Measurements from ENCODE around the gene RPS24.
A peak's percentile ranks its signal among the peaks of the same experiment; 100 is the strongest.
"Not testable (repeated sequence)": the region's sequence is repeated elsewhere in the genome, so short reads cannot be mapped to it uniquely, and the experiment has no call there.

The RPS24 gene

GRCh38 chr10:78033637-78034470 lies at the start of gene RPS24:
RPS24 (plus strand) TSS chr10:78033863; CDS start chr10:78033902, 39 bp downstream.
- peak; percentile 87 to 89 for DNase-seq (ENCODE audit: low read depth in 2 of 2)

DNA sequence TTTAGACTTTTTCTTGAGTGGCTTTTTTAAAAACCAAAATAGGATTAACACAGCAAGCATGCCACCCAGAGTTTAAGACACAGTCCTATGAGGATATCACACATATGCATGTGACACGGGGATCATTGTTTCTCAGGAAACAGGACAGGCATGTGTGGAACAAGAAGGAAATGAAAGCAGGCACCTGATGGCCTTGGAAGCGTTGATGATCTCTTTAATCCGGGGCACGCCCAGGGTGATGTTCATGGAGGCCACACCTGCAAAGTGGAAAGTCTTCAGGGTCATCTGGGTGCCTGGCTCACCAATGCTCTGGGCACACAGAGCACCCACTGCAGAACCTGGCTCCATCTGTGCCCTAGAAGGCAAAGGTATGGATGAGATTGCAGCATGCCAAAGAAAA lies 48.7 kb upstream of the RPS24 start:
- no peak for DNase-seq (ENCODE audit: low read depth in 2 of 2)

DNA sequence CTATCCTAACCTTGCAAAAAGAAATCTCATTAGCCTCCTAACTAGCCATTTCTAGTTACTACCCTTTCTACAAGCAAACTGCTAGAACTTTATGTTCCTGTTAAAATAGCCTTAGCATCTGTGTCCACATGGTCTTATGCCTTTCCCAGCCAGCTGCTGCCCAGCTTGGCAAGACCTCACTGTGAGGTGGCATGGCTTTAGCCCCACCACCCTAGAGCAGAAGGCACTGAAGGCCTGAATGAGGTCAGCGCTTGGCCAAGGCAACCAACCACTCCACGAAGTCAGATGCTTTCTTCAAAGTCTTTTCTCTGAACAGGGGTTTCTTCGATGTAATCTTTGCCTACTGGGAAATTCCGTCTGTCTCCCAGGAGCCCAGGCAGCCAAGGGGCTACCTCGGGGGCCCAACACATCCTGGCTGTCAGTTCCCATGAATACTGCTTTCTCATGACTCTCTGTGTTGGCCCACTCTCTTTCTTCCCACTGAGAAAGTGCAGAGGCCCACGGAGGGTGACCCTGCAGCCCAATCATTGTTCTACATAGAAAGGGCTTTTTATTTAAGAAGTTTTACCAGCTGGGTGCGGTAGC lies 45.9 kb upstream of the RPS24 start:
- DNase-seq (ENCODE audit: low read depth in 2 of 2): no peak

DNA sequence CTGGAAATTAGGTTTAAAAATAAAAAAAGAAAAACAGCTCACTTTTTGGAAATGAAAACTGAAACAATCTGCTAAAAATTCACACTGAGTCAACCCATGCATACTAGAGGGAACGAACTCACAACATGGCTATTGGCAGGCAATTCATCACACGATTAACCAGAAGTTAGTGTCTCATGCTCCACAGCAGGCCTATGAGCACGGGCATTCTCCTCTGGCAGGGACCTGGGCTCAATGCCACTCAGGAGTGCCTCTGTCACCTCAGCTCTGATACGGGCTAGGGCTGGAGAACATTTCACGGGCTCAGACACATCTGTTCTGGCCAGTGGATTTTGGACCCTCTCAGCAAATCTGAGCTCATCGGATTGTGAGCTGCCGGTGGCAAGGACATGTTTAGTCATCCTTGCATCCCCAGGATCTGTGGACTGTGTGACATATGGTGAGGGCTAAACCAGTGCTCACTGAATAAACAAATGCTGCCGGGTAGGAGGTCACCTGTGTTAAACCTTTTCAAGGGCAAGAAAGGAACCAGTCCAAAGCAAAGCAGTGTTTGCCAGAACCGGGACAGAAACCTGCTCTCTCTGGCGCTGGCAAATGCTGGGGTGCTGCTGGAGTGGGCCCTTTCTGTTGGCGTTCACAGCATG lies 44.5 kb upstream of the RPS24 start:
- no peak for DNase-seq (ENCODE audit: low read depth in 2 of 2)

GRCh38 chr10:77993620-77994019 lies 40.0 kb upstream of the RPS24 start:
- DNase-seq (ENCODE audit: low read depth in 2 of 2): no peak

DNA sequence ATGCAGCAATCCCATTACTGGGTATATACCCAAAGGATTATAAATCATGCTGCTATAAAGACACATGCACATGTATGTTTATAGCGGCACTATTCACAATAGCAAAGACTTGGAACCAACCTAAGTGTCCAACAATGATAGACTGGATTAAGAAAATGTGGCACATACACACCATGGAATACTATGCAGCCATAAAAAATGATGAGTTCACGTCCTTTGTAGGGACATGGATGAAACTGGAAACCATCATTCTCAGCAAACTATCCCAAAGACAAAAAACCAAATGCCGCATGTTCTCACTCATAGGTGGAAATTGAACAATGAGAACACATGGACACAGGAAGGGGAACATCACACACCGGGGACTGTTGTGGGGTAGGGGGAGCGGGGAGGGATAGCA lies 34.9 kb upstream of the RPS24 start:
- DNase-seq (ENCODE audit: low read depth in 2 of 2): not testable (repeated sequence)

GRCh38 chr10:78000206-78000605 lies 33.5 kb upstream of the RPS24 start:
- no peak for DNase-seq (ENCODE audit: low read depth in 2 of 2)

DNA sequence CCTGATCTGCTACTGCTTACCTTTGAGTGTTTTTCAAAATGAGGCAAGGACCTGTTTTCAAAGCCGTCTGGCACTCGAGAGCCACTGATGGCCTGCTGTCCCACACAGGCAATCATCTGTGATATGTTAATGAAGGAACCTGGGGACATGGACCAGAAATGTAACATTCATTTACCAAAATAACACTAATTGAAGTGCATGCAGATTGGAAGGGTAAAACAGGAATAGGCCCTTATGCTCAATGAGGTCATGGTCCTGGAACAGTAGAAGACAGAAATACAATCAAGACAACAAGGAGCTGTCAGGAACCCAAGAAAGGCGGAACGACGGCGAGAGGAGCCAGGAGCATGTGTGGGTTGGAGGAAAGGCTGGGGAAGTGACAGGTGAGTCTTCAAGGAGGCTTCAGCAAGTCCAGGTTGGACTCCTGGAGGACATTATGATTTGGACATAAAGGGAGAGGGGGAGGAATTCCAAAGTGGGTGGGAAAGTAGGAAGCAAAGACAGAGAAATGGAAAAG lies 32.6 kb upstream of the RPS24 start:
- no peak for DNase-seq (ENCODE audit: low read depth in 2 of 2)

DNA sequence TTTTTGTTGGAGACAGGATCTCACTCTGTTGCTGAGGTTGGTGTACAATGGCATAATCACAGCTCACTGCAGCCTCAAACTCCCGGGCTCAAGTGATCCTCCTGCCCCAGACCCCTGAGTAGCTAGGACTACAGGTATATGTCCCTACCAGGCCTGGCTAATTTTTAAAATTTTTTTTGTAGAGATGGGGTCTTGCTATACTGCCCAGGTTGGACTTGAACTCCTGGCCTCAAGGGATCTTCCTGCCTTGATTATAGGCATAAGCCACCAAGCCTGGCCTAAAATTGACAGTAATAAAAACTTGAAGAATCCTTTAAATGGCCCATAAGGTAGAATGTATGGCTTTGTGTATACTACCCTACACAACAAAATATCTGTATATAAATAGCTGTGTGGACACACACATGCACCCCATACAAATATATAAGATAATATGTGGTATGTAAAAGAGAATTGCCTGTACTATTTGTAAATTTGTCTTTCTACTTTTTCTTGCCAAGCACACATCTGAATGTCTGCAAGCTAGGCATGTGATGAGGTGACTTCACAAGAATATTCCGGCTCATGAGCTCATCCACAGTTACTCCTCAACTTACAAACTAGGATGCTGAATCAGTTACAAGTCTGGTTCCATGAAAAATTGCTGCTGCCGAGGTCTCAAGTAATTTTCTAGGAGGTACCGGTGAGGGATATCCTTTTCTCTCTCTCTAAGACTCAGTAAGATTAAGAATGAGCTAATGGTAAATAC lies 30.9 kb upstream of the RPS24 start:
- no peak for DNase-seq (ENCODE audit: low read depth in 2 of 2)

DNA sequence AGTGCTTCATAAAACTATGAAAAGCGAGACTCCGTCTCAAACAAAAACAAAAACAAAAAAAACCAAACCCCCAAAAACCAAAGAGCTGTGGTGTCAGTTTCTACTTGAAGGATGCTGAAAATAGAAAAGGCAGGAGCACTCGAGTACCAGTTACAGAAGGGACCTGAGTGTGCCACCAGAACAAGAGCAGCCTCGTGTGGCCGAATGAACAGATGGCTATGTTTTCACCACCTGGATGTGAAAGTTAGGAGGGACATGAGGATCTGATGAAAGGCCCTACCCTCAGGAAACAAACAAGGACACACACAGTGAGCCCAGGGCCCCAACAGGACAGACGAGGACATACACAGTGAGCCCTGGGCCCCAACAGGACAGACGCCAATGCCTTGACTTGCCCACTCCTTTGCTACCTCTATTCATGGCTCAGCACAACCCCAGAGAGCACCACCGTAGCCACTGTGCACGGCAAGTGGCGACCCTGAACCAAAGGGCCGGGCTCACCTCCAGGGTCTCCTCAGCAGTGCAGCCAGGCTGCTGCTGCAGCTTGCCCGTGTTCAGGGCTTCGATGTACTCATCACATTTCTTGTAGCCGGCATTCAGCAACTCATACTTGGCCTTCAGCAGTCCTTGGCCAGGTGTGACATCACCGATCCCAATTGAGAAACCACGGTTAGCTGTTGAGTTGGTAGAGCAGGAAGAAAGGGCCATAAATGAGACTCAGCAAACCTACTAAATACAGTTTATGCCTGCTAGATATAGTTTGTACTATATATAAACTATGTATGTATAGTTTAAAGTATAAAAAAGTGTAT lies 29.2 kb upstream of the RPS24 start:
- no peak for DNase-seq (ENCODE audit: low read depth in 2 of 2)

DNA sequence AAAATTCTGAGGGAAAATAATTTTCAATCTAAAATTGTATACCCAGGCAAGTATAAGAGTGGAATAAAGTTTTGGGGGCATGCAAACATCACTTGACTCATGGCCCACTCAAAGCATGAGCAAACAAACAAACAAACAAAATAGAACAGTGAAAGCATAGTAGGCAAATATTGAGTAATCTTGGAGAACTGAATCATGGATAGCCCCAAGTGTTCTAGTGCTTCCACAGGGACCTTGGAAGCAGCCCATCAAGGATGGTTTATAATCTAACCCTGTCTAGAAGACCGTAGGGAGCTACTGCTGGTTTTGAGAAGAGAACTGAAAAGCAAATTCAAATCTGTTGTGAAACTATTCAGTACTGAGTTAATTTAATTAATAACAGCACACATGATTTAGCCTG lies 26.5 kb upstream of the RPS24 start:
- no peak for DNase-seq (ENCODE audit: low read depth in 2 of 2)

- DNase-seq (ENCODE audit: low read depth in 2 of 2): no peak
Measured at GRCh38 chr10:78009662-78010061, 24.0 kb upstream of the RPS24 start.

DNA sequence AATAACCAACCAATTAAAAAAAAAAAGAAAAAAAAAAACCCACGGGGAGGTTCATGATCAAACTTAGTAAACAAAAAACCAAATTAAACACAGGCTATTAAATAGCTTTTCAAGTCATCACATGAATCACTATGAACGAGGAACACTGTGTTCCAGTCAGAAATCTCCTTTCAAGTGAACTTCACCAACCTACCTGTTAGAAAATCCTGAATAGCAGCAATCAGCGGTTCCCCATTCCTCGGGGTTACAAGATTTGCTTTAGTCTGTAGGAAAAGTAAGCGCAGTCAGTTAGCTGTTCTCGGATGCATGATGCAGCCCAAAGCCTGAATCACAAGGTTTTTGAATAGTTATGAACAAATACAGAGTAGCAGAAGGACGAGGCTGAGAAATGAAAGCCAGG lies 23.4 kb upstream of the RPS24 start:
- DNase-seq (ENCODE audit: low read depth in 2 of 2): no peak

DNA sequence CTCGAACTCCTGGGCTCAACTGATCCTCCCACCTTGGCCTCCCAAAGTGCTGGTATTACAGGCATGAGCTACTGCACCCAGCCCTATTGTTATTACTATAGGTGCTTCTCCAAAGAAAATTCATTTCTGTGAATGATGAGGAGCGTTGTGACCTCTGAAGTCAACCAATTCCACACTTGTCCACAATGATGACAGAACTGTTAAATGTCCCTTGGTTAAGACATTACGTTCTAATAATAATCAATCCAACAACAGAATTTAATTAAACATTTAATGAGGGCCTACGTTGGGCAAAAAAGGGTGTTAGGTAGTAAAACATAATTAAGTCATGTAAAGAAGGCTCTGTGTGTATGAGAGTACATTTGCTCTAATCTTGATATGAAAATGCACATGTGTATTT lies 22.6 kb upstream of the RPS24 start:
- DNase-seq (ENCODE audit: low read depth in 2 of 2): no peak

- no peak for DNase-seq (ENCODE audit: low read depth in 2 of 2)
Measured at GRCh38 chr10:78013564-78013963, 20.1 kb upstream of the RPS24 start.

DNA sequence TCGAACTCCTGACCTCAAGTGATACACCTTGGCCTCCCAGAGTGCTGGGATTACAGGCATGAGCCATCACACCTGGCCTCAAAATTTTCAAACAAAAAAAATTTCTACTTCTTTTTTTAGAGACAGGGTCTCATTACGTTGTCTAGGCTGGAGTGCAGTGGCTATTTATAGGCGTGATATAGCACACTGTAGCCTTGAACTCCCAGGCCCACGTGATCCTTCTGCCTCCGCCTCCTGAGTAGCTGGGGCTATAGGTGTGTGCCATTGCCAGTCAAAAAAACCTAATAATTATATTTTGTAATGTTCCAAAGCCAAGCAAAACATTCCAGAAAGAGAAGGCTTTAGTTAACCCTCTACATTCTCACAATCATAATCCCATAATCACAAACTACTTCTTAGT lies 18.1 kb upstream of the RPS24 start:
- DNase-seq (ENCODE audit: low read depth in 2 of 2): no peak

DNA sequence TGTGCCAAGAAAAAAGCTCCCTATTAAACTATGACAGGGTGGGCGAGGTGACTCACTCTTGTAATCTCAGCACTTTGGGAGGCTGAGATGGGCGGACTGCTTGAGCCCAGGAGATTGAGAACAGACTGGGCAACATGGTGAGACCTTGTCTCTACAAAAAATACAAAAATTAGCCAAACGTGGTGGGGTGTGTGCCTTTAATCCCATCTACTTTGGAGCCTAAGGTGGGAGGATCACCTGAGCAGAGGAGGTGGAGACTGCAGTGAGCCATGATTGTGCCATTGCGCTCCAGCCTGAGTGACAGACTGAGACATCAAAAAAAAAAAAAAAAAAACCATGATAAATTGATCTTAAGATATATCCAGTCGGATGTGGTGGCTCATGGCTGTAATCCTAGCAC lies 15.8 kb upstream of the RPS24 start:
- no peak for DNase-seq (ENCODE audit: low read depth in 2 of 2)

GRCh38 chr10:78019264-78019663 lies 14.4 kb upstream of the RPS24 start:
- no peak for DNase-seq (ENCODE audit: low read depth in 2 of 2)

DNA sequence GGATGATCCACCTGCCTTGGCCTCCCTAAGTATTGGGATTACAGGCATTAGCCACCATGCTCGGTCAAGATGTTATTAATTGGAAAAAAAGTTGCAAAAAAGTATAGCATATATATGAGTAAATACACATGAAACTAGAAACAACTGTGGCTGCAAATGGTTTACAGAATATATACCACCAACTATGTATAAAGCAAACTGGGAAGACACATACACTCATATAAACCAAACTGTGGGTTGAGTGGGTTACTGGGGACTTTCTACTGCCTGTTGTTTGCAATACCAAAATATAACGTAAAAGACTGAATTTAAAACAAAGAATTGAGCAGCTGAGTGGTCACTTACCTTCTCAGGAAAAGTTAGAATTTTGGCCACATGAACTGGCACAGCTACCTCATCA lies 12.5 kb upstream of the RPS24 start:
- no peak for DNase-seq (ENCODE audit: low read depth in 2 of 2)

DNA sequence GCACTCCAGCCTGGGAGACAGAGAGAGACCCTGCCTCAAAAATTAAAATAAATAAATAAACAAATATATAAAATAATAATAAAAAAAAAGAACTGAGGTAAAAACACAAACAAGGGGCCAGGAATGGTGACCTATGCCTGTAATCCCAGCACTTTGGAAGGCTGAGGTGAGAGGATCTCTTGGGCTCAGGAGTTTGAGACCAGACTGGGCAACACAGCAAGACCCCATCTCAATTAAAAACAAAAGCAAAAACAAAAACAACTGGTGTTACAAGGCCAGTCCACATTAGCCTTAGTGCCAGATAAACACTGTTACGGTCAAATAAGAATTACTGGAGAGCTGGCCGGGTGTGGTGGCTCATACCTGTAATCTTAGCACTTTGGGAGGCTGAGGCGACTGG lies 9.9 kb upstream of the RPS24 start:
- DNase-seq (ENCODE audit: low read depth in 2 of 2): no peak

DNA sequence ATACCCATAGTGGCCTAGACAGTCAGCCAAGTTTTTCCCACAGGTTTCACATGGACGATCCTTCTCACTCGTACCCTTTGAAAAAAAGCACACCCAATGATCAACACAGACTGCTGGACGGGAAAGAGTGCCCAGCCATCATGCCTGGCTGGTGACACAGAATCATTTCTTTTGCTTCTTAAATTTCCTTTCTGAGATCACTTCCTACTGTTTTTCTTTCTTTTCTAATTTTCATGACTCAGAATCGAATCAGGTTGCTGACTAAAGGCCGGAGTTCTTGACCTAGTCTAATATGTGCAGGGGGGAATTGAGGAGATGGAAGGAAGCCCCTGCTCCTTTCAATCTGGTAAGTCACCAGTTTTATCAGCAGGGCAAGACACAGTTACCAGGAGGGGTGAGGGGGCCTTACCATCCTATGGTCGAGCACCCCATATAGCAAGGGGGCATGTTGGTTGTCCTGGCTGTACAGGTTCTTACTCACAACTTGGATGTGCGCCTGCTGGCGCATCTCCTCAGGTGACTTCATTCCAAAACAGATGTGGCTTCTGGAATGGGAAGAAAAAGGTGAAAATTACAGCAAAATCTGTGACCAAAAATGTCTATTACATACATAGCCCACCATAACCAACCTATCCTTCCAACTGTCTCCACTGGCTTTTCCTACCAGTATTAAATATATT lies 7.8 kb upstream of the RPS24 start:
- DNase-seq (ENCODE audit: low read depth in 2 of 2): no peak
